Fibroblast of lung (primary cell): ENCODE data around the gene TFPI2.

Experiments
- CTCF ChIP-seq, 2 donors: IDR thresholded peaks in 1 of 2; conservative IDR thresholded peaks in 1 of 2; 1 replicate in 1 of 2; 2 replicates in 1 of 2; pipeline ENCODE4 v1.5.1; 2011 to 2012; ENCODE audit warnings: low read length in 2 of 2, control low read depth in 1 of 2, inconsistent platforms in 1 of 2, low read depth in 1 of 2, mild to moderate bottlenecking in 1 of 2
- EZH2 ChIP-seq: IDR thresholded peaks from 2 replicates; pipeline ENCODE4 v1.5.1; 2012; ENCODE audit warnings: low read length, control low read depth, mild to moderate bottlenecking; ENCODE audit errors: missing control alignments

GRCh38 chr7:93873998-93874574 lies 16.5 kb downstream of the TFPI2 start:
- TF ChIP-seq CTCF (conservative IDR thresholded peaks at IDR 0.05 in 1 of 2, IDR thresholded peaks at IDR 0.05 in 1 of 2; ENCODE audit: low read depth in 1 of 2, low read length in 2 of 2) (no peak), EZH2 (no peak)
